Gastrocnemius medialis (tissue), 4 donors: Measurements from ENCODE around the gene PAGE1.

ENCODE experiments used
- POLR2A ChIP-seq, 2 donors: fragments of 450-650 bp; IDR thresholded peaks; one replicate each; pipeline ENCODE4 v1.6.1; 2017; ENCODE audit warnings: antibody characterized with exemption in 2 of 2, mild to moderate bottlenecking in 2 of 2, moderate library complexity in 2 of 2
- TF ChIP-seq, protein P1 (sequence below), 5 experiments: fragments of 450-650 bp in 3 of 5; fragments of 200-600 bp in 2 of 5; sonication (generic) in 2 of 5; IDR thresholded peaks in 4 of 5; conservative IDR thresholded peaks in 1 of 5; 1 replicate in 4 of 5; 2 replicates in 1 of 5; pipeline ENCODE4 v1.5.1; 2016 to 2019; ENCODE audit warnings: antibody characterized with exemption in 5 of 5, mild to moderate bottlenecking in 3 of 5, moderate library complexity in 3 of 5

DNA sequence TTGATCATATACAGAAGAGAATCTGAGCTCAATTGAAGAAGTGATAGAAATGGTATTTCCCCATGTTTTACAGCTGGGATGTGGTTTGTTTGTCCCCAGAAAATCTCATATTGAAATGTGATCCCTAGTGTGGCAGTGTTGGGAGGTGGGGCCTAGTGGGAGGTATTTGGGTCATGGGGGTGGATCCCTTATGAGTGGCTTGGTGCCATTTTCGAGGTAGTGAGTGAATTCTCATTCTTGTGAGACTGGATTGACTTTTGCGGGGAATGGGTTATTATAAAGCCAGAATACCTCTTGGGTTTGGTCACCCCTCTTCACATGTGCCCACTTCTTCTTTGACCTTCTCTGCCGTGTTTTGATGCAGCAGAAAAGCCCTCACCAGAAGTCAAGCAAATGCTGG is 29.6 kb upstream of the PAGE1 start:
- TF ChIP-seq, protein P1, sequence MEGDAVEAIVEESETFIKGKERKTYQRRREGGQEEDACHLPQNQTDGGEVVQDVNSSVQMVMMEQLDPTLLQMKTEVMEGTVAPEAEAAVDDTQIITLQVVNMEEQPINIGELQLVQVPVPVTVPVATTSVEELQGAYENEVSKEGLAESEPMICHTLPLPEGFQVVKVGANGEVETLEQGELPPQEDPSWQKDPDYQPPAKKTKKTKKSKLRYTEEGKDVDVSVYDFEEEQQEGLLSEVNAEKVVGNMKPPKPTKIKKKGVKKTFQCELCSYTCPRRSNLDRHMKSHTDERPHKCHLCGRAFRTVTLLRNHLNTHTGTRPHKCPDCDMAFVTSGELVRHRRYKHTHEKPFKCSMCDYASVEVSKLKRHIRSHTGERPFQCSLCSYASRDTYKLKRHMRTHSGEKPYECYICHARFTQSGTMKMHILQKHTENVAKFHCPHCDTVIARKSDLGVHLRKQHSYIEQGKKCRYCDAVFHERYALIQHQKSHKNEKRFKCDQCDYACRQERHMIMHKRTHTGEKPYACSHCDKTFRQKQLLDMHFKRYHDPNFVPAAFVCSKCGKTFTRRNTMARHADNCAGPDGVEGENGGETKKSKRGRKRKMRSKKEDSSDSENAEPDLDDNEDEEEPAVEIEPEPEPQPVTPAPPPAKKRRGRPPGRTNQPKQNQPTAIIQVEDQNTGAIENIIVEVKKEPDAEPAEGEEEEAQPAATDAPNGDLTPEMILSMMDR (IDR thresholded peaks at IDR 0.05 in 4 of 5, conservative IDR thresholded peaks at IDR 0.05 in 1 of 5), result no peak
- TF ChIP-seq POLR2A (IDR thresholded peaks at IDR 0.05), result peak; percentile 49 to 51
